HG02678 (cell line): Measurements from ENCODE around the gene MTRR.

ENCODE experiments used
- ATAC-seq: cut with Tn5 transposase; IDR thresholded peaks from one replicate; pipeline ENCODE4 v1.9.1; 2021; ENCODE audit warnings: mild to moderate bottlenecking, moderate library complexity; ENCODE audit not compliant: unreplicated experiment

The MTRR gene

GRCh38 chr5:7868773-7869473 lies at the start of gene MTRR, which contains the start of gene FASTKD3:
Gene MTRR, plus strand, starts transcription at chr5:7869148. Its CDS starts 1,647 bp downstream, at chr5:7870795.
Gene FASTKD3, minus strand, starts transcription at chr5:7869031. Its CDS starts 948 bp downstream, at chr5:7868083.
- ATAC-seq, result peak; percentile 96

GRCh38 chr5:7822449-7822848 lies 46.5 kb upstream of the MTRR start:
- no peak for ATAC-seq

GRCh38 chr5:7823594-7823993 lies 45.4 kb upstream of the MTRR start:
- no peak for ATAC-seq

- ATAC-seq, result no peak
Measured at GRCh38 chr5:7824995-7825394, 44.0 kb upstream of the MTRR start.

GRCh38 chr5:7825630-7826029 lies 43.3 kb upstream of the MTRR start:
- no peak for ATAC-seq

- no peak for ATAC-seq
Measured at GRCh38 chr5:7827610-7828009, 41.3 kb upstream of the MTRR start.

- no peak for ATAC-seq
Measured at GRCh38 chr5:7828269-7828668, 40.7 kb upstream of the MTRR start.

GRCh38 chr5:7834982-7835381 lies 34.0 kb upstream of the MTRR start:
- ATAC-seq, result no peak

GRCh38 chr5:7837403-7837802 lies 31.5 kb upstream of the MTRR start:
- no peak for ATAC-seq

- no peak for ATAC-seq
Measured at GRCh38 chr5:7842531-7842930, 26.4 kb upstream of the MTRR start.

GRCh38 chr5:7844901-7845300 lies 24.0 kb upstream of the MTRR start:
- ATAC-seq, result no peak

- ATAC-seq, result no peak
Measured at GRCh38 chr5:7845557-7845956, 23.4 kb upstream of the MTRR start.

GRCh38 chr5:7846327-7846726 lies 22.6 kb upstream of the MTRR start:
- ATAC-seq, result no peak

GRCh38 chr5:7848296-7848695 lies 20.7 kb upstream of the MTRR start:
- ATAC-seq, result no peak

GRCh38 chr5:7849681-7850394 lies 19.1 kb upstream of the MTRR start:
- no peak for ATAC-seq

- no peak for ATAC-seq
Measured at GRCh38 chr5:7850395-7851239, 18.3 kb upstream of the MTRR start, which contains the start of gene CFAP90. Gene CFAP90, minus strand, starts transcription at chr5:7851133. Its CDS starts 112 bp downstream, at chr5:7851021.

- no peak for ATAC-seq
Measured at GRCh38 chr5:7851240-7851592, 17.7 kb upstream of the MTRR start.

- no peak for ATAC-seq
Measured at GRCh38 chr5:7851617-7852289, 17.2 kb upstream of the MTRR start.

- ATAC-seq, result no peak
Measured at GRCh38 chr5:7852542-7852941, 16.4 kb upstream of the MTRR start.

- ATAC-seq, result no peak
Measured at GRCh38 chr5:7852988-7853387, 16.0 kb upstream of the MTRR start.

- ATAC-seq, result no peak
Measured at GRCh38 chr5:7855611-7856010, 13.3 kb upstream of the MTRR start.
